ENCODE results near the gene HSPB7. TPM values are rescaled to one million over a fixed set of nuclear protein-coding genes. Genes with fewer than 3 reads are reported as not detected.
"Not testable (repeated sequence)": the region's sequence is repeated elsewhere in the genome, so short reads cannot be mapped to it uniquely, and the experiment has no call there.

The HSPB7 gene
- total and polyA plus RNA-seq, 5 donors: 2,213 to 3,985 (median 2,473) TPM

GRCh38 chr1:15992582-15993500 is 25.0 kb downstream of the HSPB7 start:
- 81% methylated on average over 17 of the region's 17 CpGs for WGBS
- intact Hi-C loops (cut with DNase I): loop anchor here (5.0 to 10.0 kb wide), 3 partner anchors 178 to 201 kb away; no protein-coding TSS in a partner anchor

DNA sequence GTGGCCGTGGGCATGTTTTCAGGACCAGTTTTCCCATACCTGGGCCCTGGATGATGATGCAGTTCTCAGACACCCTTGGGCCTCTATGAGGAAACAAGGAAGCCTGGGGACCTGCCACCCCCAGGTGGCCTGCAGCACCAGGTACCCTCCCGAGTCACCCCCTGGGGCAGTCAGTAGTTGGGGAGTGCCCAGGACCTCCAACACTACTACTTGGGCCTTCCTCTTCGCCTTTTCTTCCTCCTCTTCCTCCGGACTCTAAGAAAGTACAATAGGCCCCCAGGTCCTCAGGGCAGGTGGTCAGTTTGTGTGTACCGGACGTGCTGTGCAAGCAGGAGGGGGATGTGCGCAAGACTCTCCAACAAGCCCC is 25.7 kb downstream of the HSPB7 start:
- DNase-seq (no peak), ATAC-seq (no peak)
- Histone ChIP-seq H3K9me3 (ENCODE audit: control insufficient read depth, low read length) (no peaks in the 10 kb centered on the region), H3K4me3 (ENCODE audit: low read length) (no peak overlapping the region), H3K27ac (ENCODE audit: low read length) (no peak overlapping the region), H3K27me3 (ENCODE audit: control insufficient read depth, insufficient read depth) (no peaks in the 10 kb centered on the region), H3K4me1 (ENCODE audit: control insufficient read depth, insufficient read depth, low read length) (no peaks in the 10 kb centered on the region)
- intact Hi-C loops (cut with DNase I): loop anchor here (5.0 to 10.0 kb wide), 3 partner anchors 177 to 200 kb away; no protein-coding TSS in a partner anchor
- WGBS: 88% methylated on average over 7 of the region's 7 CpGs

More at GRCh38 chr1:15992582-15993500, 25.0 kb downstream of the HSPB7 start:
- Histone ChIP-seq H3K27me3 (ENCODE audit: control insufficient read depth, insufficient read depth) (no peaks in the 10 kb centered on the region), H3K9me3 (ENCODE audit: control insufficient read depth, low read length) (no peaks in the 10 kb centered on the region), H3K27ac (ENCODE audit: low read length) (no peak overlapping the region), H3K4me3 (ENCODE audit: low read length) (no peak overlapping the region), H3K4me1 (ENCODE audit: control insufficient read depth, insufficient read depth, low read length) (no peaks in the 10 kb centered on the region)
- ATAC-seq (no peak), DNase-seq (no peak)

DNA sequence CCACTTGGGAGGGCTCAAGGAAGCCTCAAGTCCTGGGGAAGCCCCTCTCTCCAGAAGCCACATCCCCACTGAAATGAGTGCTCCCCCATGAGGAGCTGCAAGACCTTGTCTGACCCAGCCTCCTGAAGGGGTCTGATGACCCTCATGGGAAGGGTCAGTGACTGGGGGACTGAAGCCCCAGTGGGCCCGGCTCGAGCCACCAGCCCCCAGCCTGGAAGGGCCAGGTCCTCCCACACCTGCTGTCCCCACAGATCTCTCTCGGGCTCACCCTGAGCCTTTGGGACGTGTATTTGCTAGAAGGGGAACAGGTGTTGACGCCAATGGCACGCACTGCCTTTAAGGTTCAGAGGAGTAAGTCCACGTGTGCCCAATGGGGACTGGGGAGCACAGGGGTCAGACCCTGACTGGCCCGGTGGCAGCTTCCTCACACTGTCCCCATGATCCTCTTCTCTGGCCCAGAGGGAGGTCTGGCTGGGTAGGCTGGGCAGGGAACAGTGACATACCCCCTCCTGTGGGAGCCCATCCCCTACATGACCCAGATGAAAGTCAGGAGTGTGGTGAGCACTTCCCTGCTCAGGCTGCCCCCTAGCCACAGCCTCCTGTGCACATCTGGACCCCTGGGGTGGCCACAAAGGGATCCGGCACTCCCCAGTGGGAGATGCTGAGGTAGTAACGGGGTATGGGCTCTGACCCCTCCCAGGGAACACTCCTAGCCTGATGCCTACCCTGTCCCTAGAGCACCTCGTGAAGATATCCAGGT is 26.2 kb downstream of the HSPB7 start:
- H3K4me3 ChIP-seq (ENCODE audit: low read length): no peak overlapping the region
- DNase-seq (no peak), ATAC-seq (no peak)
- H3K4me1 ChIP-seq (ENCODE audit: control insufficient read depth, insufficient read depth, low read length): no peaks in the 10 kb centered on the region
- WGBS: 92% methylated on average over 11 of the region's 11 CpGs
- intact Hi-C loops (cut with DNase I): loop anchor here (5.0 to 10.0 kb wide), 3 partner anchors 177 to 199 kb away; no protein-coding TSS in a partner anchor
- H3K9me3 ChIP-seq (ENCODE audit: control insufficient read depth, low read length): no peaks in the 10 kb centered on the region
- no peaks in the 10 kb centered on the region for H3K27me3 ChIP-seq (ENCODE audit: control insufficient read depth, insufficient read depth)
- no peak overlapping the region for H3K27ac ChIP-seq (ENCODE audit: low read length)

DNA sequence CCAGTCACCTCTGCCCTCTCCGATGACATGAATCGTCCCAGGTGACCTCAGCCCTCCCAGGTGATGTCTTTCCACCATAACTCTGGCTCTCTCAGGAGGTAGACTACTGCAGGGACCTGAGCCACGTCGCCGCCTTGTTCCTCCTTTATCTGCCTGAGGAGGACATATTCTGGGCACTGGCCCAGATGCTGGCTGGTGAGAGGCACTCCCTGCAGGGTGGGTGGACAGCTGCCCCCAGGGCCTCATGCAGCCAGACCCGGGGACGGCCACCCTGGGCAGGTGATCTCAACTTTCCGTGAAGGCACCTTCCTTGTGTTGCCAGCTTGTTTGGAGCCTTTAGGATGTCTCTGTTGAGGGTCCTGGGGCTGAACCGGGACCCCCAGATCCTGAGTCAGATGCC is 28.1 kb downstream of the HSPB7 start:
- no peak overlapping the region for H3K27ac ChIP-seq (ENCODE audit: low read length)
- no peaks in the 10 kb centered on the region for H3K27me3 ChIP-seq (ENCODE audit: control insufficient read depth, insufficient read depth)
- no peak overlapping the region for H3K4me3 ChIP-seq (ENCODE audit: low read length)
- 53% methylated on average over 9 of the region's 9 CpGs for whole genome bisulfite sequencing
- H3K4me1 ChIP-seq (ENCODE audit: control insufficient read depth, insufficient read depth, low read length): no peaks in the 10 kb centered on the region
- H3K9me3 ChIP-seq (ENCODE audit: control insufficient read depth, low read length): no peaks in the 10 kb centered on the region
- DNase-seq (peak in 1 of 3 donors; percentile 61), ATAC-seq (no peak)
- intact Hi-C loops (cut with DNase I): loop anchor here (5.0 to 10.0 kb wide), 3 partner anchors 175 to 197 kb away; no protein-coding TSS in a partner anchor

DNA sequence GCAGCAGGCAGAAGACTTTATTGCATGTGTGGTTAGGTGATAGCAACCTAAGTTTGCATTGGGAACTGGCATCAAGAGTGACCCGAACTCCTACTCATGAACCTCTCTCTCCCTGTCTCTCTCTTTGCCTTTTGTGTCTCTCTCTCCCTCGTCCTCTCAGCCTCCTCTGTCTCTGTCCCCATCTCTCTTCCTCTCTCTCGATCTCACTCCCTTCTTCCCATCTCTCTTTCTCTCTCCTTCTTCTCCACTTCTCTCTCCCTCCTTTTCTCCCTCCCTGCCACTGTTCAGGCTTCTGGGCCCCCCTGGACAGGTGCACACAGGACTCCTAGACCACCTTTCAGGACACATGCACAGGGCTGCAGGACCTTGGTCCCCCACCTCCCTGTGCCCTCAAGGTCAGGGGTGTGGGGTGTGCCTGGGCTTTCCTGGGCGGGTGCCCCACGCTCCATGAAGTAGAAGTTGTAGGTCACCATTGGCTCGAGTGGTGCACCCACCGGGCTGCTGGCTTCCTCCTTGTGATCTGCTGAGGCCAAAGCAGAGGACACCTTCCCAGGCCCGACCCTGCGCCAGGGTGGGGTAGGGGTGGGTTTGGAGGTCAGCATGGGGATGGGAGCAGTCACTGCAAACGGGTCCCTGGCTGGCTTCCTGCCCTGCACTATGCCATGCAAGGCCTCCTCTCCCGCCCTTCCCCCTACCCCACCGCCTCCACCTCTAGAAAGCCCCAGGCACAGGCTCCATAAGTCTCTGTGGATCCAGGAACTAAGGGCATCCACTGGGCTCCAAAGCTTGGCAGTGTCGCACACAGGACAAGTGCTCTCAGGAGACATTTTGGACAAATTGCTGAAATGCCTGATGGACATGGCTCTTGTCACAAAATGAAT is 28.7 kb downstream of the HSPB7 start:
- ATAC-seq (no peak), DNase-seq (no peak)
- no peak overlapping the region for H3K4me3 ChIP-seq (ENCODE audit: low read length)
- no peaks in the 10 kb centered on the region for H3K4me1 ChIP-seq (ENCODE audit: control insufficient read depth, insufficient read depth, low read length)
- intact Hi-C loops (cut with DNase I): no loop called here
- no peak overlapping the region for H3K27ac ChIP-seq (ENCODE audit: low read length)
- H3K27me3 ChIP-seq (ENCODE audit: control insufficient read depth, insufficient read depth): no peaks in the 10 kb centered on the region
- no peaks in the 10 kb centered on the region for H3K9me3 ChIP-seq (ENCODE audit: control insufficient read depth, low read length)
- 87% methylated on average over 13 of the region's 13 CpGs for WGBS

- intact Hi-C loops (cut with DNase I): no loop called here
Observed at GRCh38 chr1:15985611-15986297, 32.1 kb downstream of the HSPB7 start.

DNA sequence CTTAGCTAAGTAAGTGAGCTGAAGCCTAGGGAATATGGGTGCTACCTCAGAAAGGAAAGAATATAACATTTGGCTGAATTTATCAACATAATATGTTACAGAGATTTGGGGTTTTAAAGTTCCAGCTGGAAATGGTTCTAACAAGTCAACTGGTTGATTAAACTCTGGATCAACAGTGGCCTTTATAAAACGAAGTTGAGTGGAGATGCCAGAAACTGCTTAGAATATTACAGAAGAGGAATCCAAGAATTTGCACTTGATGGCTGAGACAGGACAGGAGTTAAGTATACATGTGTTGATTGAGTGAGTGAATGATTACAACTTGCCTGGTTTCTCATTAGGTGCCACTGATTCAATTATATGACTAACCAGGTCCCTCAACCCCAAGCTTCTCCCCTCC is 34.6 kb downstream of the HSPB7 start:
- 26% methylated on average over 1 of the region's 1 CpG for WGBS
- DNase-seq (no peak), ATAC-seq (no peak)
- intact Hi-C loops (cut with DNase I): no loop called here
- Histone ChIP-seq H3K4me1 (ENCODE audit: control insufficient read depth, insufficient read depth, low read length) (no peaks in the 10 kb centered on the region), H3K27ac (ENCODE audit: low read length) (no peak overlapping the region), H3K9me3 (ENCODE audit: control insufficient read depth, low read length) (no peaks in the 10 kb centered on the region), H3K4me3 (ENCODE audit: low read length) (no peak overlapping the region), H3K27me3 (ENCODE audit: control insufficient read depth, insufficient read depth) (no peaks in the 10 kb centered on the region)

More at GRCh38 chr1:15985611-15986297, 32.1 kb downstream of the HSPB7 start:
- Histone ChIP-seq H3K4me1 (ENCODE audit: control insufficient read depth, insufficient read depth, low read length) (no peaks in the 10 kb centered on the region), H3K9me3 (ENCODE audit: control insufficient read depth, low read length) (no peaks in the 10 kb centered on the region), H3K27ac (ENCODE audit: low read length) (no peak overlapping the region), H3K27me3 (ENCODE audit: control insufficient read depth, insufficient read depth) (no peaks in the 10 kb centered on the region), H3K4me3 (ENCODE audit: low read length) (no peak overlapping the region)
- ATAC-seq (no peak), DNase-seq (no peak)
- 62% methylated on average over 5 of the region's 5 CpGs for WGBS

- H3K27me3 ChIP-seq (ENCODE audit: control insufficient read depth, insufficient read depth): no peaks in the 10 kb centered on the region
- intact Hi-C loops (cut with DNase I): no loop called here
- no peak for ATAC-seq
- H3K4me3 ChIP-seq (ENCODE audit: low read length): no peak overlapping the region
- no peaks in the 10 kb centered on the region for H3K9me3 ChIP-seq (ENCODE audit: control insufficient read depth, low read length)
- H3K27ac ChIP-seq (ENCODE audit: low read length): no peak overlapping the region
- H3K4me1 ChIP-seq (ENCODE audit: control insufficient read depth, insufficient read depth, low read length): no peaks in the 10 kb centered on the region
- WGBS: 80% methylated on average over 3 of the region's 3 CpGs
- DNase-seq: no peak
Observed at GRCh38 chr1:15981679-15982078, 36.2 kb downstream of the HSPB7 start.

DNA sequence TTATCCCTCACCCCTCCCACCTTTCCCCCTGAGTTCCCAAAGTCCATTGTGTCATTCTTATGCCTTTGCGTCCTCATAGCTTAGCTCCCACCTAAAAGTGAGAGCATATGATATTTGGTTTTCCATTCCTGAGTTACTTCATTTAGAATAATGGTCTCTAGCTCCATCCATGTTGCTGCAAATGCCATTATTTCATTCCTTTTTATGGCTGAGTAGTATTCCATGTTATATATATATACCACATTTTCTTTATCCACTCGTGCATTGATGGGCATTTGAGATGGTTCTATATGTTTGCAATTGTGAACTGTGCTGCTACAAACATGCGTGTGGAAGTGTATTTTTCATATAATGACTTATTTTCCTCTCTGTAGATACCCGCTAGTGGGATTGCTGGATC is 39.9 kb downstream of the HSPB7 start:
- H3K27me3 ChIP-seq (ENCODE audit: control insufficient read depth, insufficient read depth); H3K9me3 ChIP-seq (ENCODE audit: control insufficient read depth, low read length); H3K4me1 ChIP-seq (ENCODE audit: control insufficient read depth, insufficient read depth, low read length); DNase-seq; H3K4me3 ChIP-seq (ENCODE audit: low read length); ATAC-seq; H3K27ac ChIP-seq (ENCODE audit: low read length); intact Hi-C loops (cut with DNase I): not testable (repeated sequence)
- 94% methylated on average over 4 of the region's 4 CpGs for WGBS
